ENCODE data around the gene OSBP2.
A peak's percentile ranks its signal among the peaks of the same experiment; 100 is the strongest.

The OSBP2 gene

GRCh38 chr22:30885001-30885366, 190.3 kb downstream of the OSBP2 start:
- no peak for DNase-seq

- DNase-seq, result no peak
Observed at GRCh38 chr22:30885591-30885990, 190.9 kb downstream of the OSBP2 start.

- no peak for DNase-seq
Observed at GRCh38 chr22:30887453-30887852, 192.8 kb downstream of the OSBP2 start.

GRCh38 chr22:30887861-30888260, 193.2 kb downstream of the OSBP2 start:
- DNase-seq, result no peak

GRCh38 chr22:30889268-30889995, 194.8 kb downstream of the OSBP2 start:
- DNase-seq, result no peak

GRCh38 chr22:30889996-30890480, 195.4 kb downstream of the OSBP2 start:
- DNase-seq, result no peak

GRCh38 chr22:30890686-30891442, 196.2 kb downstream of the OSBP2 start:
- peak; percentile 33 for DNase-seq

GRCh38 chr22:30891443-30891755, 196.7 kb downstream of the OSBP2 start:
- DNase-seq, result no peak

GRCh38 chr22:30891781-30892180, 197.1 kb downstream of the OSBP2 start:
- DNase-seq, result no peak

- DNase-seq, result no peak
Observed at GRCh38 chr22:30892286-30892685, 197.6 kb downstream of the OSBP2 start.

- DNase-seq, result no peak
Observed at GRCh38 chr22:30892731-30893221, 198.1 kb downstream of the OSBP2 start.

GRCh38 chr22:30893434-30894370, 199.0 kb downstream of the OSBP2 start:
- no peak for DNase-seq

GRCh38 chr22:30894371-30894740, 199.7 kb downstream of the OSBP2 start:
- no peak for DNase-seq

- DNase-seq, result no peak
Observed at GRCh38 chr22:30902496-30903357, 208.1 kb downstream of the OSBP2 start.

GRCh38 chr22:30903876-30904460, 209.3 kb downstream of the OSBP2 start:
- DNase-seq, result no peak

- DNase-seq, result no peak
Observed at GRCh38 chr22:30905696-30906341, 211.1 kb downstream of the OSBP2 start.

- DNase-seq, result no peak
Observed at GRCh38 chr22:30906411-30906810, 211.7 kb downstream of the OSBP2 start.

- DNase-seq, result no peak
Observed at GRCh38 chr22:30906946-30907345, 212.3 kb downstream of the OSBP2 start.

- no peak for DNase-seq
Observed at GRCh38 chr22:30908051-30908461, 213.4 kb downstream of the OSBP2 start.

- no peak for DNase-seq
Observed at GRCh38 chr22:30909306-30909705, 214.6 kb downstream of the OSBP2 start.

GRCh38 chr22:30910358-30910757, 215.7 kb downstream of the OSBP2 start:
- DNase-seq, result no peak

Data from CD4-positive, alpha-beta T cell treated with Interleukin-17A for 1 hour (primary cell).